SK-MEL-5 (cell line): ENCODE results near the gene RPS5. TPM values are rescaled to one million over a fixed set of nuclear protein-coding genes. Genes with fewer than 3 reads are reported as not detected.
"Not testable (repeated sequence)": the region's sequence is repeated elsewhere in the genome, so short reads cannot be mapped to it uniquely, and the experiment has no call there.

Experiments
- DNase-seq: peaks from one replicate; pipeline ENCODE4 v3.0.0-alpha.2; 2016; ENCODE audit warnings: low read depth, low spot score
- in situ Hi-C: cut with HindIII; loops from 2 replicates; pipeline ENCODE4 v1.10.0; 2016; ENCODE audit warnings: low sequenced_read_pairs, high pct_unique_total_duplicates, low pct_unique_long_range_greater_than_20kb
- polyA plus RNA-seq, 2 experiments: library from polyadenylated mRNA; depleted of rRNA; stranded (reverse); fragments of >200 nt; gene quantifications; 2 replicates each; pipeline ENCODE4 v1.2.3, GENCODE V29; 2015
- total RNA-seq: library from RNA; depleted of rRNA; stranded (reverse); fragments of >200 nt; shearing (Covaris generic); gene quantifications from 2 replicates; pipeline ENCODE4 v1.2.3, GENCODE V29; 2014; rRNA removed

The RPS5 gene
- 1,789 and 1,795 TPM in 2 replicates for total RNA-seq
- polyA plus RNA-seq (2015; cell fraction: cytosol; rRNA removed), result 1,491 and 2,015 TPM in 2 replicates
- polyA plus RNA-seq (2015; cell fraction: nucleus; rRNA removed), result 265 and 318 TPM in 2 replicates

- in situ Hi-C loops, result no loop called here
- DNase-seq, result peak; percentile 98
These were observed at the start of gene RPS5 for GRCh38 chr19:58386576-58387337. Gene RPS5 (plus strand): TSS chr19:58387269. CDS start chr19:58388138, 869 bp downstream.

GRCh38 chr19:58338336-58338735 is 48.7 kb upstream of the RPS5 start:
- in situ Hi-C loops, result no loop called here
- no peak for DNase-seq

GRCh38 chr19:58338825-58339558 is 48.1 kb upstream of the RPS5 start:
- in situ Hi-C loops, result no loop called here
- no peak for DNase-seq

- no peak for DNase-seq
- in situ Hi-C loops, result no loop called here
These were observed 41.5 kb upstream of the RPS5 start for GRCh38 chr19:58345558-58345957.

- DNase-seq, result peak; percentile 59
- in situ Hi-C loops, result no loop called here
These were observed 39.8 kb upstream of the RPS5 start for GRCh38 chr19:58346961-58347929.

- in situ Hi-C loops, DNase-seq: not testable (repeated sequence)
These were observed 39.0 kb upstream of the RPS5 start for GRCh38 chr19:58348080-58348479.

GRCh38 chr19:58349590-58349989 is 37.5 kb upstream of the RPS5 start:
- DNase-seq, result no peak
- in situ Hi-C loops, result no loop called here

- DNase-seq, result no peak
- in situ Hi-C loops, result no loop called here
These were observed 36.8 kb upstream of the RPS5 start for GRCh38 chr19:58350001-58350861.

GRCh38 chr19:58350871-58351557 is 36.1 kb upstream of the RPS5 start:
- in situ Hi-C loops, result no loop called here
- no peak for DNase-seq

- in situ Hi-C loops, result no loop called here
- DNase-seq, result no peak
These were observed 35.6 kb upstream of the RPS5 start for GRCh38 chr19:58351558-58351878.

- DNase-seq, result no peak
- in situ Hi-C loops, result no loop called here
These were observed 34.9 kb upstream of the RPS5 start for GRCh38 chr19:58351990-58352755.

GRCh38 chr19:58352760-58353671 is 34.1 kb upstream of the RPS5 start, which contains the start of gene A1BG:
Gene A1BG (minus strand): TSS chr19:58353492. CDS start chr19:58353437, 55 bp downstream.
- in situ Hi-C loops, result no loop called here
- no peak for DNase-seq

GRCh38 chr19:58353717-58354477 is 33.2 kb upstream of the RPS5 start:
- in situ Hi-C loops, result no loop called here
- no peak for DNase-seq

- in situ Hi-C loops, result no loop called here
- DNase-seq, result no peak
These were observed 32.5 kb upstream of the RPS5 start for GRCh38 chr19:58354478-58355030.
